ENCODE data around the gene TXNDC8.

DNA sequence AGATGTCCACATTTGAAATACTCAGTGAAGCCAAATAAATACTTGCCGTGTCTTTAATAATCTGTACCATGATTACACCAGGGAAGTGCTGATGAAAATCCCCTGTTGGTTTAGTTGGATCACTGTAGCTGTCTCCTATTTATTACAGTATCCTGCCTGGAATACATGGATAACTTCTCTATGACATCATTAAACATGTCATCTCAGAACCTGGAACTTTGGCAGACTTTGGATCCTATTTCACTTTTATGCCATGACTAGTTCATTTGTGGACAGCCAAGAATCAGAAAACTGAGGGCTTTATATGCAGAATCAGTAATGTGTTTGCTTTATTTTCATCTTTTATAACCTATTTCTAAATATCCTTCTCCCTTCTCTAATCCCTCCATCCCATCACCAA lies at the start of gene TXNDC8:
- TF ChIP-seq, protein P1, sequence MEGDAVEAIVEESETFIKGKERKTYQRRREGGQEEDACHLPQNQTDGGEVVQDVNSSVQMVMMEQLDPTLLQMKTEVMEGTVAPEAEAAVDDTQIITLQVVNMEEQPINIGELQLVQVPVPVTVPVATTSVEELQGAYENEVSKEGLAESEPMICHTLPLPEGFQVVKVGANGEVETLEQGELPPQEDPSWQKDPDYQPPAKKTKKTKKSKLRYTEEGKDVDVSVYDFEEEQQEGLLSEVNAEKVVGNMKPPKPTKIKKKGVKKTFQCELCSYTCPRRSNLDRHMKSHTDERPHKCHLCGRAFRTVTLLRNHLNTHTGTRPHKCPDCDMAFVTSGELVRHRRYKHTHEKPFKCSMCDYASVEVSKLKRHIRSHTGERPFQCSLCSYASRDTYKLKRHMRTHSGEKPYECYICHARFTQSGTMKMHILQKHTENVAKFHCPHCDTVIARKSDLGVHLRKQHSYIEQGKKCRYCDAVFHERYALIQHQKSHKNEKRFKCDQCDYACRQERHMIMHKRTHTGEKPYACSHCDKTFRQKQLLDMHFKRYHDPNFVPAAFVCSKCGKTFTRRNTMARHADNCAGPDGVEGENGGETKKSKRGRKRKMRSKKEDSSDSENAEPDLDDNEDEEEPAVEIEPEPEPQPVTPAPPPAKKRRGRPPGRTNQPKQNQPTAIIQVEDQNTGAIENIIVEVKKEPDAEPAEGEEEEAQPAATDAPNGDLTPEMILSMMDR (conservative IDR thresholded peaks at IDR 0.05; ENCODE audit: low read depth, low read length) = no peak
- TF ChIP-seq EZH2phosphoT487 (IDR thresholded peaks at IDR 0.05; ENCODE audit: borderline replicate concordance, low read length) (no peak), EZH2 (IDR thresholded peaks at IDR 0.05; ENCODE audit: low read length, unreplicated experiment) (no peak)

All from PC-3 (cell line).